ENCODE results near the gene P2RY2. TPM values are rescaled to one million over a fixed set of nuclear protein-coding genes. Genes with fewer than 3 reads are reported as not detected.

Gene P2RY2
- total RNA-seq, 4 donors from 2014 or later = 0.17 to 0.57 TPM; not detected in 2

- no peak for TF ChIP-seq CTCF (IDR thresholded peaks at IDR 0.05; ENCODE audit: low read depth)
Measured at GRCh38 chr11:73283276-73284000, 65.4 kb downstream of the P2RY2 start.

GRCh38 chr11:73284106-73284505 is 66.0 kb downstream of the P2RY2 start:
- TF ChIP-seq CTCF (IDR thresholded peaks at IDR 0.05; ENCODE audit: low read depth) = no peak

GRCh38 chr11:73285721-73286120 is 67.6 kb downstream of the P2RY2 start:
- no peak for TF ChIP-seq CTCF (IDR thresholded peaks at IDR 0.05; ENCODE audit: low read depth)

Other genes with a start within 250 kb of the P2RY2 start
- 10 to 100 TPM; 26.2 to 34.7 (median 30.0) TPM for gene FCHSD2, start 76.0 kb upstream of the P2RY2 start, total RNA-seq
- gene P2RY6, start 54.1 kb downstream of the P2RY2 start, total RNA-seq = 1 to 10 TPM in 2 of 4 donors, under 1 TPM in 2; 0.38 to 2.2 (median 1.4) TPM
- gene ARHGEF17, start 90.0 kb downstream of the P2RY2 start, total RNA-seq = 10 to 100 TPM; 13.1 to 95.1 (median 28.3) TPM
- 1 to 10 TPM; 3.1 to 5.1 (median 4.0) TPM for gene RELT, start 158.1 kb downstream of the P2RY2 start, total RNA-seq